DOHH2 (cell line): ENCODE data around the gene CIB4.

Source experiments
- H3F3A ChIP-seq: fragments of 200-600 bp; sonication (generic), shearing (Covaris generic); 2 replicates; pipeline ENCODE4 v1.6.0; 2016; ENCODE audit warnings: antibody characterized with exemption, mild to moderate bottlenecking; ENCODE audit not compliant: control insufficient read depth, insufficient read depth
- H3K27ac ChIP-seq: fragments of 200-600 bp; sonication (generic); 2 replicates; pipeline ENCODE4 v1.5.1; 2014; ENCODE audit warnings: low read depth, mild to moderate bottlenecking, low read length, moderate library complexity
- H3K27me3 ChIP-seq: fragments of 200-600 bp; sonication (generic); 2 replicates; pipeline ENCODE4 v1.6.1; 2014; ENCODE audit warnings: mild to moderate bottlenecking, low read length, mixed read lengths; ENCODE audit not compliant: control insufficient read depth
- H3K36me3 ChIP-seq: fragments of 200-600 bp; sonication (generic); 2 replicates; pipeline ENCODE4 v1.6.1; 2014; ENCODE audit warnings: mild to moderate bottlenecking, low read length, moderate library complexity, mixed read lengths; ENCODE audit not compliant: control insufficient read depth
- H3K4me1 ChIP-seq: fragments of 200-600 bp; sonication (generic); 2 replicates; pipeline ENCODE4 v1.6.1; 2014; ENCODE audit warnings: mild to moderate bottlenecking, low read length, mixed read lengths; ENCODE audit not compliant: control insufficient read depth
- H3K4me2 ChIP-seq: fragments of 200-600 bp; sonication (generic); 2 replicates; pipeline ENCODE4 v1.6.0; 2014; ENCODE audit warnings: mild to moderate bottlenecking, low read length, moderate library complexity
- H3K4me3 ChIP-seq: fragments of 200-600 bp; sonication (generic); 2 replicates; pipeline ENCODE4 v1.5.1; 2014; ENCODE audit warnings: mild to moderate bottlenecking, low read length, mixed read lengths
- H3K79me2 ChIP-seq: fragments of 200-600 bp; sonication (generic); 2 replicates; pipeline ENCODE4 v1.6.1; 2014; ENCODE audit warnings: mild to moderate bottlenecking, low read length, mixed read lengths; ENCODE audit not compliant: control insufficient read depth
- H3K9me2 ChIP-seq: fragments of 200-600 bp; sonication (generic); replicated peaks from 2 replicates; pipeline ENCODE4 v1.6.1; 2014; ENCODE audit warnings: mild to moderate bottlenecking, low read length, mixed read lengths; ENCODE audit not compliant: control insufficient read depth
- H3K9me3 ChIP-seq: fragments of 200-600 bp; sonication (generic); 2 replicates; pipeline ENCODE4 v1.6.1; 2014; ENCODE audit warnings: antibody characterized with exemption, low read length, mixed read lengths; ENCODE audit not compliant: control insufficient read depth, insufficient read depth
- H4K20me1 ChIP-seq: fragments of 200-600 bp; sonication (generic); 2 replicates; pipeline ENCODE4 v1.6.0; 2014; ENCODE audit warnings: low read depth, mild to moderate bottlenecking, antibody characterized with exemption, low read length, moderate library complexity; ENCODE audit not compliant: control insufficient read depth, insufficient read depth
- CTCF ChIP-seq: fragments of 200-600 bp; sonication (generic); IDR thresholded peaks from one replicate; pipeline ENCODE4 v1.5.1; 2014; ENCODE audit warnings: antibody characterized with exemption, mild to moderate bottlenecking, low read depth, low read length; ENCODE audit not compliant: poor library complexity, severe bottlenecking
- EZH2phosphoT487 ChIP-seq: fragments of 200-600 bp; sonication (generic); IDR thresholded peaks from 2 replicates; pipeline ENCODE4 v1.6.1; 2017; ENCODE audit warnings: borderline replicate concordance, mild to moderate bottlenecking, antibody characterized with exemption, low read length, moderate library complexity, mixed read lengths

Gene CIB4

GRCh38 chr2:26537069-26537825, 103.9 kb downstream of the CIB4 start:
- H3K27ac ChIP-seq: no peak overlapping the region
- H3K4me1 ChIP-seq: no peaks in the 10 kb centered on the region
- H3K9me3 ChIP-seq: no peaks in the 10 kb centered on the region
- no peak for TF ChIP-seq CTCF
- no peak for TF ChIP-seq EZH2phosphoT487
- no peaks in the 10 kb centered on the region for H3K36me3 ChIP-seq
- no peaks in the 10 kb centered on the region for H4K20me1 ChIP-seq
- H3K4me2 ChIP-seq: no peak overlapping the region
- H3K27me3 ChIP-seq: peaks cover 9% of the 10 kb centered on the region
- H3F3A ChIP-seq: no peaks in the 10 kb centered on the region
- no peak overlapping the region for H3K4me3 ChIP-seq
- no peaks in the 10 kb centered on the region for H3K79me2 ChIP-seq
- H3K9me2 ChIP-seq: no peaks in the 10 kb centered on the region

DNA sequence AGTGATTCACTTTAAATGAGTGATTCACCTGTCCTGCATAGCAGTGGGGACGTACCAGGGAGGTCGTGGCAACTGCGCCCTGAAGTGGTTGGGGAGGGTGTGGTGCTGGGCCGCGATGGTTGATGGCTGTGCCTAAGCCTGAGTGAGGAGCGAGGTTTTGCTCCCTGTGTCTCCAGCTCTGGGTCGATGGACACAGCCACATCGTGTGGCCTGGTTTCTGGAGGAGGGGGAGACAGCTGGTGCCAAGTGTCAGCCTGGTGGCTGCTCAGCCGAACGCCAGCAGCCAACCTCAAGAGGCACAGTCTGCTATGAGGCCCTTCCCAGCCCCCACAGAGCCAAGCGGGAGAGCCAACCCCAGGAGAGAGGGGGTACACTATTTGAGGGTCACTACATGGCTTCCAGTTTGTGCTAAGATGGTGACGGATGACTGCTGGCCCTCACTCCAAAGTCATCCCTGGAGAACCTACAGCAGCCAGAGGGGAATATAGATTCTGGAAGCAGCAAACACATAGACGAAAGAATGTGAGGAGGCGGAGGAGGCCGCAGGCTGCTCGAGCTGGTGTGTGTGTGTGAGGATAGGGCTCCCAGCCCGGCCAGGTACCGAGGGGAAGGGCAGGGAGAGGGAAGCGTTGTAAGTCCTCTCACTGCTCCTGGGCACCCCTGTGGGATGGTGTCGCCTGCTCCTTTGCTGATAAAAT, 104.6 kb downstream of the CIB4 start:
- Histone ChIP-seq H3K27ac (no peak overlapping the region), H4K20me1 (no peaks in the 10 kb centered on the region)

GRCh38 chr2:26535663-26536275, 105.4 kb downstream of the CIB4 start:
- Histone ChIP-seq H3K4me1 (no peaks in the 10 kb centered on the region), H3K27me3 (no peaks in the 10 kb centered on the region), H4K20me1 (no peaks in the 10 kb centered on the region), H3K4me2 (no peak overlapping the region), H3K9me2 (no peaks in the 10 kb centered on the region), H3K4me3 (no peak overlapping the region), H3K36me3 (no peaks in the 10 kb centered on the region), H3K79me2 (no peaks in the 10 kb centered on the region), H3K27ac (no peak overlapping the region), H3F3A (no peaks in the 10 kb centered on the region), H3K9me3 (no peaks in the 10 kb centered on the region)
- TF ChIP-seq EZH2phosphoT487: no peak
- TF ChIP-seq CTCF: no peak

More for the DNA sequence above, 104.6 kb downstream of the CIB4 start:
- Histone ChIP-seq H3K9me3 (no peaks in the 10 kb centered on the region), H3K4me2 (no peak overlapping the region), H3K4me1 (no peaks in the 10 kb centered on the region), H3K36me3 (no peaks in the 10 kb centered on the region), H3F3A (no peaks in the 10 kb centered on the region), H3K4me3 (no peak overlapping the region), H3K79me2 (no peaks in the 10 kb centered on the region), H3K9me2 (no peaks in the 10 kb centered on the region), H3K27me3 (peaks cover 2% of the 10 kb centered on the region; the same call in 1 of the 2 replicates)
- TF ChIP-seq CTCF: no peak
- no peak for TF ChIP-seq EZH2phosphoT487
